ENCODE data around the gene CSNK1E.

DNA sequence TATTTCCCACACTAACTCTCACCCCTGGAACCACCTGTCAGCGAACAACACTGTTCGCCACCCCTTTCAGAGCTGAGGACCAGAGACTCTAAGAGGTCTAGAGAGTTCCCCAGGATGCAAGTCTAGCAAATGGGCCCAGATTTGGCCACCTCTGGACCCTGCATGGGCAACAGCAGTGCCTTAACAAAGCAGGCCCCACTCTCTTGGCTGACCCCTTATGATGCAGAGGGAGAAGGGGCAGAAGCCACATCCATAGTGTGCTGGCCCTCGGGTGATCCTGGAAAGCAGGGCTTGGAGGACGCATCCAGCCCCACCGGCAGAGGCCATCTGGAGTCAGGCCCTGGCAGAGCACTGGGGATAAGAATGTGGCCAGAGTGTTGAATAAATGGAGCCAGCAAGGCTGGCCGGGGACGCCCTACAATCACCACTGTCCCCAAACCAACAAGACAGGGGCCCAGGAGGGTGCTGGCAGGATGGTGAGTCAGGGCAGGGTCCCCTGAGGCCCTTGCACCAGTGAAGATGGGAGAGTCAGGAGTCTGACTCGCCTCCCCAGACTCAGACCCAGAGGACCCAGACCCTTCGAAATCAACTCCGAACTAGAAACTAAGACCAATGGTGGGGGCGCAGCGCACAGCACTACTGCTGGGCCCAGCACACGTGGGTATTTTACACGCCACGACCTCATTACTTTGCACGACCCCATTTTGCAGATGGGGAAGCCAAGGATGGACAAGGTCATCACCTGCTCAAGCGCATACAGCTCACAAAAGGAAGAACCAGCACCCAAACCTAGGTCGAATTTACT is 6.5 kb downstream of the CSNK1E start:
- TF ChIP-seq EZH2 (IDR thresholded peaks at IDR 0.05; ENCODE audit: insufficient read depth, poor library complexity, severe bottlenecking) (no peak), EZH2phosphoT487 (IDR thresholded peaks at IDR 0.05; ENCODE audit: insufficient read depth, low read depth) (no peak)

Measured in GM23248 (cell line).